RWPE2 (cell line): ENCODE measurements around the gene GPR32.
"Not testable (repeated sequence)": the region's sequence is repeated elsewhere in the genome, so short reads cannot be mapped to it uniquely, and the experiment has no call there.

Source experiments
- ATAC-seq: fragments of 200-7000 bp; cut with Tn5 transposase; 3 replicates; pipeline ENCODE4 v1.9.1; 2021; ENCODE audit warnings: low read depth
- DNase-seq: peaks from one replicate; pipeline ENCODE4 v3.0.0-alpha.2; 2020; ENCODE audit warnings: low spot score
- H3K27ac ChIP-seq: fragments of 450-650 bp; 2 replicates; pipeline ENCODE4 v1.5.1; 2017; ENCODE audit warnings: mild to moderate bottlenecking; ENCODE audit not compliant: poor library complexity, severe bottlenecking
- H3K27me3 ChIP-seq: fragments of 250-450 bp; sonication (Bioruptor Pico); 2 replicates; pipeline ENCODE4 v1.5.1; 2021; ENCODE audit warnings: mild to moderate bottlenecking, moderate library complexity; ENCODE audit not compliant: insufficient read depth, poor library complexity, severe bottlenecking
- H3K36me3 ChIP-seq: fragments of 250-450 bp; sonication (Bioruptor Pico); 2 replicates; pipeline ENCODE4 v1.5.1; 2020; ENCODE audit warnings: low read depth, mild to moderate bottlenecking, moderate library complexity
- H3K4me1 ChIP-seq: fragments of 250-450 bp; sonication (Bioruptor Pico); 2 replicates; pipeline ENCODE4 v1.5.1; 2021; ENCODE audit warnings: mild to moderate bottlenecking, moderate library complexity; ENCODE audit not compliant: insufficient read depth, poor library complexity, severe bottlenecking
- H3K4me3 ChIP-seq: fragments of 250-450 bp; sonication (Bioruptor Pico); 2 replicates; pipeline ENCODE4 v1.5.1; 2021; ENCODE audit warnings: mild to moderate bottlenecking, moderate library complexity; ENCODE audit not compliant: severe bottlenecking
- H3K9me3 ChIP-seq: fragments of 250-450 bp; sonication (Bioruptor Pico); 2 replicates; pipeline ENCODE4 v1.5.1; 2021; ENCODE audit warnings: mild to moderate bottlenecking, moderate library complexity; ENCODE audit not compliant: severe bottlenecking
- TF ChIP-seq, protein P1 (sequence below): fragments of 450-650 bp; IDR thresholded peaks from one replicate; pipeline ENCODE4 v1.5.1; 2017; ENCODE audit warnings: mild to moderate bottlenecking, moderate library complexity; ENCODE audit not compliant: poor library complexity, severe bottlenecking

Gene GPR32

DNA sequence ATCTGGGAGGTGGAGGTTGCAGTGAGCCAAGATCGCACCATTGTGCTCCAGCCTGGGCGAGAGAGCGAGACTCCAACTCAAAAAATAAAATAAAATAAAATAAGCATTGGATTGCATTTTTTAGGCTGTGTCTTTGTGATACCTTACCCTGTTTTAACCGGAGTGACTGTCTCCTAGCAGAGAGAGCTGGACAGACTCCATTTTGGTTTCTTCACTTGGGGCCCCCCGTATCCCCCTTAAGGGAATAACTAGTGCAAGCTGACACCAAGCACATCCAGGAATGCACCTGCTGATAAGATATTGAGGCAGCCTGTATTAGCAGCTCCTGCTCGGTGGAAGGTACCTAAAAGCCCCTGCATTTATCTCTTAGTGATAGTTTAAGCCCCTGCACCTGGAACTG is 20.8 kb upstream of the GPR32 start:
- Histone ChIP-seq H3K27ac (no peak overlapping the region), H3K27me3 (no peaks in the 10 kb centered on the region), H3K4me1 (no peaks in the 10 kb centered on the region), H3K9me3 (no peaks in the 10 kb centered on the region), H3K36me3 (no peaks in the 10 kb centered on the region), H3K4me3 (no peak overlapping the region)
- DNase-seq (no peak), ATAC-seq (no peak)
- TF ChIP-seq, protein P1, sequence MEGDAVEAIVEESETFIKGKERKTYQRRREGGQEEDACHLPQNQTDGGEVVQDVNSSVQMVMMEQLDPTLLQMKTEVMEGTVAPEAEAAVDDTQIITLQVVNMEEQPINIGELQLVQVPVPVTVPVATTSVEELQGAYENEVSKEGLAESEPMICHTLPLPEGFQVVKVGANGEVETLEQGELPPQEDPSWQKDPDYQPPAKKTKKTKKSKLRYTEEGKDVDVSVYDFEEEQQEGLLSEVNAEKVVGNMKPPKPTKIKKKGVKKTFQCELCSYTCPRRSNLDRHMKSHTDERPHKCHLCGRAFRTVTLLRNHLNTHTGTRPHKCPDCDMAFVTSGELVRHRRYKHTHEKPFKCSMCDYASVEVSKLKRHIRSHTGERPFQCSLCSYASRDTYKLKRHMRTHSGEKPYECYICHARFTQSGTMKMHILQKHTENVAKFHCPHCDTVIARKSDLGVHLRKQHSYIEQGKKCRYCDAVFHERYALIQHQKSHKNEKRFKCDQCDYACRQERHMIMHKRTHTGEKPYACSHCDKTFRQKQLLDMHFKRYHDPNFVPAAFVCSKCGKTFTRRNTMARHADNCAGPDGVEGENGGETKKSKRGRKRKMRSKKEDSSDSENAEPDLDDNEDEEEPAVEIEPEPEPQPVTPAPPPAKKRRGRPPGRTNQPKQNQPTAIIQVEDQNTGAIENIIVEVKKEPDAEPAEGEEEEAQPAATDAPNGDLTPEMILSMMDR, result no peak

DNA sequence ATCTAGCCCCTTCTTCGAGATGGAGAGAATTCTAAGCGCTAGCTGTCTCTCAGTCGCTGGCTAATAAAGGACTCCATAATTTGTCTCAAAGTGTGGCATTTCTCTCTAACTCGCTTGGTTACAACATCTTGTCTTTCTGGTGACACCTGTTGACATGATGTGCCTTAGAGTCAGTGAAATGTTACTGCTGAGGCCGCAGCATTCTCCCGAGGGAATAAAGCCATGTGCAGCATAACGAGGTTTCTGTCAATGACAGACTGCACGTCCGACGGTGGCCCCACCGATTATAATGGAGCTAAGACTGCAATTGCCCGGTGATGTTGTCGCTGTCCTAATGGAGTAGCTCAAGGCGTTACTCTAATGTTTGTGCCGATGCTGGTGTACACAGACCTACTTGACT is 20.3 kb upstream of the GPR32 start:
- Histone ChIP-seq H3K27ac (no peak overlapping the region), H3K4me1 (no peaks in the 10 kb centered on the region), H3K36me3 (no peaks in the 10 kb centered on the region), H3K9me3 (no peaks in the 10 kb centered on the region), H3K4me3 (no peak overlapping the region), H3K27me3 (no peaks in the 10 kb centered on the region)
- no peak for DNase-seq
- no peak for ATAC-seq
- TF ChIP-seq, protein P1, result no peak

DNA sequence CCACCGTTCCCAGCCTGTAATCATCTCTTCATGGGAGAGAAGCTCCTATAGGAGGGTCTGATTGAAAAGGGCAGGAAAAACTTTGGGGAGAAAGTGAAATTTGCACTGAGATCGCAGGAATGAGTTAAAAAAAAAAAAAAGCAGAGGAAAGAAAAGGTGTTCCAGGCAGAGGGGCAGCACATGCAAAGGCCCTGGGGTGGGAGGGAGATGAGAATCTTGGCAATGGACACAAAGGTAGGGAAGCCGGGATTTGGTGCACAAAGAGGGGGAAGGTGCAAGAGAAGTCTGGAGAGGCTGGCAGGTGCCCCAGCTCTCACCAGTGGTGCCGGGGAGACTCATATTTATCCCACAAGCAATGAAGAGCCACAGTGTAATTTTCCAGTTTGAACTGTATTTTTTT is 16.4 kb upstream of the GPR32 start:
- no peak overlapping the region for H3K27ac ChIP-seq
- H3K9me3 ChIP-seq, result no peaks in the 10 kb centered on the region
- ATAC-seq, result no peak
- TF ChIP-seq, protein P1, result no peak
- H3K27me3 ChIP-seq, result no peaks in the 10 kb centered on the region
- H3K4me1 ChIP-seq, result no peaks in the 10 kb centered on the region
- no peak for DNase-seq
- no peak overlapping the region for H3K4me3 ChIP-seq
- no peaks in the 10 kb centered on the region for H3K36me3 ChIP-seq

DNA sequence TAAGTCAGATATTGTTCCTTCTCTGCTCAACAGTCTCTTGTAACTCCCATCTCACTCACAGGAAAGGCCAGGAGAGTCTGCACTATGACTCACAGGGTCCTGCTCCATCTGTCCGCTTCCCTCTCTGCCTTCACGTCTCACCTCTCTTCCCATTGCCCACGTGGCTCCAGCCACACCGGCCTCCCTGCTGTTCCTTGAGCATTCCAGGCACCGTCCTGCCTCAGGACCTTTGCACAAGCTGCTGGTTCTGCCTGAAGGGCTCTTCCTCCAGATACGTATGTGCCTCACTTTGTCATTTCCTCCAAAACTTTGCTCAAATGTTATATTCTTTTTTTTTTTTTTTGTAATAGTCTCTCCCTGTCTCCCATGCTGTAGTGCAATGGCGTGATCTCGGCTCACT is 14.0 kb upstream of the GPR32 start:
- not testable (repeated sequence) for H3K27me3 ChIP-seq, H3K9me3 ChIP-seq, DNase-seq, H3K4me1 ChIP-seq, H3K4me3 ChIP-seq, H3K36me3 ChIP-seq, H3K27ac ChIP-seq
- peak; percentile 42; the same call in 2 of the 3 replicates for ATAC-seq

DNA sequence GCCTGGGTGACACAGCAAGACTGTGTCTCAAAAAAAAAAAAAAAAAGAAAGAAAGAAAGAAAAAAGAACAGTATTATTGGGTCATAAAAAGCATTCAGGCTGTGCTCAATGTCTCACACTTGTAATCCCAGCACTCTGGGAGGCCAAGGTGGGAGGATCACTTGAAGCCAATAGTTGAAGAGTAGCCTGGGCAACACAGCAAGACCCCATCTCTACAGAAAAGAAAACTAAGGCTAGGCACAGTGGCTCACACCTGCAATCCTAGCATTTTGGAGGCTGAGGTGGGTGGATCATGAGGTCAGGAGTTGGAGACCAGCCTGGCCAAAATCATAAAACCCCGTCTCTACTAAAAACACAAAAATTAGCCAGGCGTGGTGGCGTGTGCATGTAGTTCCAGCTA is 12.6 kb upstream of the GPR32 start:
- H3K36me3 ChIP-seq, ATAC-seq, H3K4me1 ChIP-seq, H3K27ac ChIP-seq, H3K9me3 ChIP-seq, H3K27me3 ChIP-seq, DNase-seq, H3K4me3 ChIP-seq: not testable (repeated sequence)

DNA sequence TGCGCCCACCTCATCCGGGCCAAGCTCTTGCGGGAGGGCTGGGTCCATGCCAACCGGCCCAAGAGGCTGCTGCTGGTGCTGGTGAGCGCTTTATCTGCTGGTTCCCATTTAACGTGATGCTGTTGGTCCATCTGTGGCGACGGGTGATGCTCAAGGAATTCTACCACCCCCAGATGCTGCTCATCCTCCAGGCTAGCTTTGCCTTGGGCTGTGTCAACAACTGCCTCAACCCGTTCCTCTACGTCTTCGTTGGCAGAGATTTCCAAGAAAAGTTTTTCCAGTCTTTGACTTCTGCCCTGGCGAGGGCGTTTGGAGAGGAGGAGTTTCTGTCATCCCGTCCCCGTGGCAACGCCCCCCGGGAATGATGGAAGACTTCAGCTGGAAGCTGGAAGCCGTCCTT is 11.2 kb upstream of the GPR32 start:
- H3K4me1 ChIP-seq, ATAC-seq, H3K36me3 ChIP-seq, DNase-seq, H3K27me3 ChIP-seq, H3K9me3 ChIP-seq, H3K27ac ChIP-seq, H3K4me3 ChIP-seq: not testable (repeated sequence)
